Forelimb muscle (tissue), 1 donor: Measurements from ENCODE around the gene UHRF2. TPM values are rescaled to one million over a fixed set of nuclear protein-coding genes. Genes with fewer than 3 reads are reported as not detected.
"Not testable (repeated sequence)": the region's sequence is repeated elsewhere in the genome, so short reads cannot be mapped to it uniquely, and the experiment has no call there.

Experiments
- DNase-seq: peaks from one replicate; pipeline ENCODE4 v3.0.0-alpha.2; 2013; ENCODE audit warnings: low read depth
- polyA plus RNA-seq: library from polyadenylated mRNA; unstranded; fragments of 120-200 nt; gene quantifications from one replicate; pipeline ENCODE4 v1.2.1, GENCODE V29; 2013; ENCODE audit not compliant: insufficient read length

The UHRF2 gene
- polyA plus RNA-seq, 1 donor: 33.0 TPM

GRCh38 chr9:6426117-6426516, 13.1 kb downstream of the UHRF2 start:
- no peak for DNase-seq

GRCh38 chr9:6428940-6429889, 16.2 kb downstream of the UHRF2 start:
- no peak for DNase-seq

- no peak for DNase-seq
Measured at GRCh38 chr9:6431038-6431437, 18.0 kb downstream of the UHRF2 start.

GRCh38 chr9:6433410-6433809, 20.4 kb downstream of the UHRF2 start:
- DNase-seq: no peak

GRCh38 chr9:6439051-6439703, 26.2 kb downstream of the UHRF2 start:
- DNase-seq: no peak

GRCh38 chr9:6440405-6440804, 27.4 kb downstream of the UHRF2 start:
- no peak for DNase-seq

GRCh38 chr9:6441269-6441668, 28.3 kb downstream of the UHRF2 start:
- DNase-seq: no peak

- DNase-seq: no peak
Measured at GRCh38 chr9:6443661-6444060, 30.7 kb downstream of the UHRF2 start.

GRCh38 chr9:6444128-6444527, 31.1 kb downstream of the UHRF2 start:
- no peak for DNase-seq

- DNase-seq: no peak
Measured at GRCh38 chr9:6449086-6449485, 36.1 kb downstream of the UHRF2 start.

GRCh38 chr9:6449645-6450044, 36.6 kb downstream of the UHRF2 start:
- no peak for DNase-seq

- no peak for DNase-seq
Measured at GRCh38 chr9:6450641-6451375, 37.8 kb downstream of the UHRF2 start.

GRCh38 chr9:6455292-6455691, 42.3 kb downstream of the UHRF2 start:
- DNase-seq: not testable (repeated sequence)

- DNase-seq: not testable (repeated sequence)
Measured at GRCh38 chr9:6458704-6459103, 45.7 kb downstream of the UHRF2 start.

- DNase-seq: no peak
Measured at GRCh38 chr9:6459718-6460117, 46.7 kb downstream of the UHRF2 start.

GRCh38 chr9:6460189-6460768, 47.3 kb downstream of the UHRF2 start:
- no peak for DNase-seq

- DNase-seq: no peak
Measured at GRCh38 chr9:6461619-6462018, 48.6 kb downstream of the UHRF2 start.

- DNase-seq: no peak
Measured at GRCh38 chr9:6467006-6467625, 54.1 kb downstream of the UHRF2 start.

- DNase-seq: no peak
Measured at GRCh38 chr9:6471231-6471850, 58.3 kb downstream of the UHRF2 start.

- no peak for DNase-seq
Measured at GRCh38 chr9:6473151-6473550, 60.2 kb downstream of the UHRF2 start.

GRCh38 chr9:6479959-6480358, 67.0 kb downstream of the UHRF2 start:
- DNase-seq: no peak
